Measurements from ENCODE around the gene CRYBB1. TPM values are rescaled to one million over a fixed set of nuclear protein-coding genes. Genes with fewer than 3 reads are reported as not detected.

CRYBB1 gene
- 1 to 10 TPM in 1 of 3 donors, not detected in 2; 2.6 TPM for total RNA-seq

DNA sequence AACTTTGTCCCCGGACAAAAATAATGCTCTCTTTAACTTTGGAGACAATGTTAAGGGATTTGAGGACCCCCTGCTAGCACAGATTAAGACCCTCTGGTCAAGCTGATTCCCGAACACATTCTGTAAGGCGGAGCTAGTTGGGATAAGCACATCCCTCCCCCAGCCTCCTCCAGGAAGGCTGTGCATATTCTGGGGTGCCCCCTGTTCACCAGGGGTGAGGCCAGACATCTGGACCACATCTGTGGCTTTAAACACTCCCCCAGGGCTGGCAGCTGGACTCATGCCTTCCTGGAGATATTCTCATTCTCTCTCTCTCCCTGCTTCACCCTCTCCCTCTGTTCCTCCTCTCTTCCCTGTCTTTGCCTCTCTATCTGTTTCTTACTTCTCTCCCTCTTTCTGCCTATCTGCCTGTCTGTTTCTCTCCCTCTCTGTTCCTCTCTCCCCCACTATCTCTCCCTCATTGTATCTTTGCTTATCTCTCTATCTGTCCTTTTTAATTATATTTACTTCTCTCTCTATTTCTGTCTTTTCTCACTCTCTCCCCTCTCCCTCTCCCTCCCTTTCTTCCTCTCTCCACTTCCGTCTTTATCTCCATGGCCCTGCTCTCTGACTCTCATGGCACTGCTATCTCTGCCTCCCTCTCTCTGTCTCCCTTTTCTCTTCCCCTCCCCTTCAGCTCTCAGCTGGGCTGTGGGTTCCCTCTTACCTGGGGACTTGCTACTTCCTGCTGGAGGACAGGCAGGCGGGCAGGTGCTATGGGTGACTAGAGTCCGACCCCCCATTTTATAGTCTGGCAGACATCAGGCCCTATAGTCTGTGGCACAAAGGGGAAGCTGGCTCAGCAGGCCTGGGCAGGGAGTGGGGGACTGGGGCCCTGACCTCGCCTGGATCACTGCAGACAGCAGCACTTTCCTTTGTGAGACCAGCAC is at the start of gene CRYBB1:
CRYBB1 (minus strand) TSS at position 757 of the 929 bp plus-strand sequence. CDS start 1,708 bp downstream, outside the sequence.
- no peaks in the 10 kb centered on the region for H3K4me1 ChIP-seq
- TF ChIP-seq POLR2A (IDR thresholded peaks at IDR 0.05) (no peak), POLR2AphosphoS5 (IDR thresholded peaks at IDR 0.05) (no peak)
- TF ChIP-seq, protein P1, sequence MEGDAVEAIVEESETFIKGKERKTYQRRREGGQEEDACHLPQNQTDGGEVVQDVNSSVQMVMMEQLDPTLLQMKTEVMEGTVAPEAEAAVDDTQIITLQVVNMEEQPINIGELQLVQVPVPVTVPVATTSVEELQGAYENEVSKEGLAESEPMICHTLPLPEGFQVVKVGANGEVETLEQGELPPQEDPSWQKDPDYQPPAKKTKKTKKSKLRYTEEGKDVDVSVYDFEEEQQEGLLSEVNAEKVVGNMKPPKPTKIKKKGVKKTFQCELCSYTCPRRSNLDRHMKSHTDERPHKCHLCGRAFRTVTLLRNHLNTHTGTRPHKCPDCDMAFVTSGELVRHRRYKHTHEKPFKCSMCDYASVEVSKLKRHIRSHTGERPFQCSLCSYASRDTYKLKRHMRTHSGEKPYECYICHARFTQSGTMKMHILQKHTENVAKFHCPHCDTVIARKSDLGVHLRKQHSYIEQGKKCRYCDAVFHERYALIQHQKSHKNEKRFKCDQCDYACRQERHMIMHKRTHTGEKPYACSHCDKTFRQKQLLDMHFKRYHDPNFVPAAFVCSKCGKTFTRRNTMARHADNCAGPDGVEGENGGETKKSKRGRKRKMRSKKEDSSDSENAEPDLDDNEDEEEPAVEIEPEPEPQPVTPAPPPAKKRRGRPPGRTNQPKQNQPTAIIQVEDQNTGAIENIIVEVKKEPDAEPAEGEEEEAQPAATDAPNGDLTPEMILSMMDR (IDR thresholded peaks at IDR 0.05) = no peak
- H3K27ac ChIP-seq = no peak within 1 kb of the TSS
- H3K36me3 ChIP-seq = no peaks in the 10 kb centered on the region
- peaks cover 0 to 10% of the 10 kb centered on the region in 2 donors for H3K27me3 ChIP-seq
- no peaks in the 10 kb centered on the region for H3K9me3 ChIP-seq
- DNase-seq (ENCODE audit: low spot score in 2 of 2) = no peak
- intact Hi-C loops (cut with DNase I; ENCODE audit: low total_unique reads) = loop anchor here (2.0 kb wide), 1 partner anchor 169 kb away; no protein-coding TSS in a partner anchor
- H3K4me3 ChIP-seq = no peak within 1 kb of the TSS

DNA sequence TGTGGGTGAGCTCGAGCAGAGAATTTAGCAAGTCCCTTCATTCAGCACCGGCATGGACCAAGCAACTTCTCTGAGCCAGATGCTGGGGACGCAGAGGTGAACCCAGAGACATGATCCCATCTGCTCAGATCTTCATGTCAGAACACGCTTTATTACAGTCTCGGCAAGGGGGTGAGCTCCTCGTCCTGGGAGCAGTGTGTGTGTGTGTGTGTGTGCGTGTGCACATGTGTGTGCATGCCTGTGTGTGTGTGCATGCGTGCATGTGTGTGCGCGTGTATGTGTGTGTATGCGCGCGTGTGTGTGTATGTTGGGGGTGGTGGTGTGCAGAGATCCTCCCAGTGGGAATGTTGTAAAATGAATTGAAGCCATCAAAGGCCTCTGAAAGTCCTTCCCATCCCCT is 49.3 kb upstream of the CRYBB1 start:
- TF ChIP-seq POLR2AphosphoS5 (IDR thresholded peaks at IDR 0.05) (no peak), POLR2A (IDR thresholded peaks at IDR 0.05) (no peak)
- TF ChIP-seq, protein P1 (IDR thresholded peaks at IDR 0.05) = no peak
- H3K9me3 ChIP-seq = no peaks in the 10 kb centered on the region
- DNase-seq (ENCODE audit: low spot score in 2 of 2) = no peak
- H3K27me3 ChIP-seq = peaks cover 0 to 6% of the 10 kb centered on the region in 2 donors
- no peaks in the 10 kb centered on the region for H3K4me1 ChIP-seq
- no peaks in the 10 kb centered on the region for H3K36me3 ChIP-seq
- no peak overlapping the region for H3K4me3 ChIP-seq
- H3K27ac ChIP-seq = no peak overlapping the region
- intact Hi-C loops (cut with DNase I; ENCODE audit: low total_unique reads) = no loop called here

DNA sequence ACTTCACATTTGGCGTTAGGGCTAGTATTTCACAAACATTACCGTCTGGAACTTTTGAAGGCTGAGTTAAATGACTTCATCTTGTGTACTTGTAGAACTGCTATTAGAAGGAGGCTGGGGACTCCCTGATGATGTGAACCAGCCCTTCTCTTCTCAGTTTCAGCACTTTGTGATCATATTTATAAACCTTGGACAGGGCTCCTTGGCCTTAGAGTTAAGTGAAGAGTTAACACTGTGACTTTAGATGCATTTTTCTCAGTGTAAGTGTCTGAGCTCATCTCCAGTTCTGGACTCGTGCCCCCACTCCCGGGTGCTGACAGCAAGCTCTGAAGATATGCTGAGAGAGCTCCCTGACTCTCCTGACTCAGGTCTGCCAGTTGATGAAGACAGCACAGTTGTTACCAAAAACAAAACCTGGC is 48.0 kb upstream of the CRYBB1 start:
- H3K4me3 ChIP-seq = no peak overlapping the region
- no peak overlapping the region for H3K27ac ChIP-seq
- peaks cover 0 to 6% of the 10 kb centered on the region in 2 donors for H3K27me3 ChIP-seq
- H3K4me1 ChIP-seq = no peaks in the 10 kb centered on the region
- intact Hi-C loops (cut with DNase I; ENCODE audit: low total_unique reads) = no loop called here
- DNase-seq (ENCODE audit: low spot score in 2 of 2) = no peak
- H3K9me3 ChIP-seq = no peaks in the 10 kb centered on the region
- TF ChIP-seq POLR2A (IDR thresholded peaks at IDR 0.05) (no peak), POLR2AphosphoS5 (IDR thresholded peaks at IDR 0.05) (no peak)
- TF ChIP-seq, protein P1 (IDR thresholded peaks at IDR 0.05) = no peak
- H3K36me3 ChIP-seq = no peaks in the 10 kb centered on the region

DNA sequence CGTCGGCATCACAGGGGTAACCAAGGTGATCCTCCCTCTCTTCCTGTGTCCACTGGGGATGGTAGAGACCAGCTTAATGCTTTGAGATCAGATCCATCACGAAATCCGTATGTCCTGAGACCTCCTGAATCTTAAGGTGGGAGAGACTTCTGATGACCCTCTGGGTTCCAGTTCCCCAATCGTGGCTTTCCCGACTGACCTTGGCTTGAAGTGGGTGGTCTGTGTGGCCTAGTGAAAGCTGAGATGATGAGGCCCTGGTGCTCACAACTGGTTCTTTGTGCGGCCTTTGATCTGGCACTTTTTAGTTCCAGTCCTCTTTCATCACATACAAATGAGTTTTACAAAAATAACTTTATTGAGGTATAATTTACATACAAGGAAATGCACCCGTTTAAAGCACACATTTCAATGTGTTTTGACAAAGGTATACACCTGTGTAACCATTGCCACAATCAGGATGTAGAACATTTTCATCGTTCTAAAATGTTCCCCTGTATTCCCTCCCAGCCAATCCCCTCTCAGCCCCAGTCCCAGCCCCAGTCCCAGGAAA is 45.6 kb upstream of the CRYBB1 start:
- H3K9me3 ChIP-seq = no peaks in the 10 kb centered on the region
- H3K4me1 ChIP-seq = peaks cover 0 to 2% of the 10 kb centered on the region in 2 donors
- no peak for DNase-seq (ENCODE audit: low spot score in 2 of 2)
- H3K36me3 ChIP-seq = no peaks in the 10 kb centered on the region
- H3K27me3 ChIP-seq = peaks cover 0 to 16% of the 10 kb centered on the region in 2 donors
- TF ChIP-seq, protein P1 (IDR thresholded peaks at IDR 0.05) = no peak
- no peak for TF ChIP-seq POLR2A (IDR thresholded peaks at IDR 0.05)
- no peak for TF ChIP-seq POLR2AphosphoS5 (IDR thresholded peaks at IDR 0.05)
- no peak overlapping the region for H3K4me3 ChIP-seq
- intact Hi-C loops (cut with DNase I; ENCODE audit: low total_unique reads) = no loop called here
- no peak overlapping the region for H3K27ac ChIP-seq

DNA sequence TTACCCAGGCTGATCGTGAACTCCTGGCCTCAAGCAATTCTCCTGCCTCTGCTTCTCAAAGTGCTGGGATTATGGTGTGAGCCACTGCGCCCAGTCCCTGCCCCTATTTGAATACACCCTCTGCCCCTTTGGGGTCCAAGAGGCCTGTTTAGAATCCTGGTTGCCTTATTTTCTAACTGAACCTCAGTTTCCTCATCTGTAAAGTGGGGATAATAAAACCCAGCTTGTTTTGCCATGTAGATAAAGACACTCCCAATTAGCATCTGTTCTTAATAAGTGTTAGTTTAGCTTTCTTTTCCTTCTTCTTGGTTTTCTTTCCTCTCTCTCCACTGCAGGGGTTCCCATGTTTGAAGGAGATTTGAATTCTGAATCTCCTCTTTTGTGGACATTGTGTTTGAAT is 44.3 kb upstream of the CRYBB1 start:
- peaks cover 0 to 3% of the 10 kb centered on the region in 2 donors for H3K4me1 ChIP-seq
- TF ChIP-seq POLR2A (IDR thresholded peaks at IDR 0.05) (no peak), POLR2AphosphoS5 (IDR thresholded peaks at IDR 0.05) (no peak)
- TF ChIP-seq, protein P1 (IDR thresholded peaks at IDR 0.05) = no peak
- no peaks in the 10 kb centered on the region for H3K36me3 ChIP-seq
- no peaks in the 10 kb centered on the region for H3K9me3 ChIP-seq
- no peak for DNase-seq (ENCODE audit: low spot score in 2 of 2)
- no peak overlapping the region for H3K4me3 ChIP-seq
- H3K27ac ChIP-seq = no peak overlapping the region
- intact Hi-C loops (cut with DNase I; ENCODE audit: low total_unique reads) = no loop called here
- H3K27me3 ChIP-seq = peaks cover 0 to 29% of the 10 kb centered on the region in 2 donors

Data from breast epithelium (tissue), 4 donors.